GM12801 (cell line): ENCODE data around the gene VAMP4.

Experiments used
- TF ChIP-seq, protein P1 (sequence below): IDR thresholded peaks from one replicate; pipeline ENCODE4 v1.5.1; 2011; ENCODE audit warnings: control low read depth; ENCODE audit not compliant: insufficient read length; ENCODE audit errors: extremely low read depth

VAMP4 gene

DNA sequence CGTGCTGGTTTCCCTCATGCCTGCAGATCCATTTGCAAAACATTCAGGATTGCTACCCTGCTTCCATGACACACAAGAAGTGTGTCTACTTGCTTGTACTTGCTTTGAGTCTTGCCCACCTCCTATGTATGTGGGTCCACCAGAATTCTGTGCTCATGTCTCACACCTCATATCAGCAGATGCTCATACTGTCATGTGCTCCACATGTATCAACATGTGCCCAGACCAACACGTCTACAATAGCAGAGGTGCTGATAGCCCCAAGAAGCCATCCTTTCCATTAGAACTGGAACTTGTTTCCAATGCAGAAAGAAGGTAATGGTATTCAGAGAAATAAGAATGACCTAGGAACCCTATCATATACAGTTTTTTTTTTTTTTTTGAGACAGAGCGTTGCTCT is 61.5 kb downstream of the VAMP4 start:
- TF ChIP-seq, protein P1, sequence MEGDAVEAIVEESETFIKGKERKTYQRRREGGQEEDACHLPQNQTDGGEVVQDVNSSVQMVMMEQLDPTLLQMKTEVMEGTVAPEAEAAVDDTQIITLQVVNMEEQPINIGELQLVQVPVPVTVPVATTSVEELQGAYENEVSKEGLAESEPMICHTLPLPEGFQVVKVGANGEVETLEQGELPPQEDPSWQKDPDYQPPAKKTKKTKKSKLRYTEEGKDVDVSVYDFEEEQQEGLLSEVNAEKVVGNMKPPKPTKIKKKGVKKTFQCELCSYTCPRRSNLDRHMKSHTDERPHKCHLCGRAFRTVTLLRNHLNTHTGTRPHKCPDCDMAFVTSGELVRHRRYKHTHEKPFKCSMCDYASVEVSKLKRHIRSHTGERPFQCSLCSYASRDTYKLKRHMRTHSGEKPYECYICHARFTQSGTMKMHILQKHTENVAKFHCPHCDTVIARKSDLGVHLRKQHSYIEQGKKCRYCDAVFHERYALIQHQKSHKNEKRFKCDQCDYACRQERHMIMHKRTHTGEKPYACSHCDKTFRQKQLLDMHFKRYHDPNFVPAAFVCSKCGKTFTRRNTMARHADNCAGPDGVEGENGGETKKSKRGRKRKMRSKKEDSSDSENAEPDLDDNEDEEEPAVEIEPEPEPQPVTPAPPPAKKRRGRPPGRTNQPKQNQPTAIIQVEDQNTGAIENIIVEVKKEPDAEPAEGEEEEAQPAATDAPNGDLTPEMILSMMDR = no peak

DNA sequence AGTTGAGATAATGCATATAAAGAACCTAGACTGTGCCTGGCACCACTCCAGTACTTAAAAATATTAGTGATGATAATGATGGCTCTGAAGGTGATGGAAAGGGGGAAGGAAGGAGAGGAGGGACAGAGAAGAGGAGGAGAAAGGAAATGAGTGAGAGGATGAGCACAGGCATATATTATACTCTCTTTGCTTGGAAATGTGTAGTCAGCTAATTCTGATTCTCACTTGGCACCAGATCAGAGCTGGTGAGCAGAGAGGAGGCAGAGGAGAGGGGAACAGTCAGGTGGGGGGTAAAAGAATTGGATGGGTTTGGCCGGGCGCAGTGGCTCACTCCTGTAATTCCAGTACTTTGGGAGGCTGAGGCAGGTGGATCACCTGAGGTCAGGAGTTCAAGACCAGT is 65.0 kb downstream of the VAMP4 start:
- TF ChIP-seq, protein P1 = no peak

DNA sequence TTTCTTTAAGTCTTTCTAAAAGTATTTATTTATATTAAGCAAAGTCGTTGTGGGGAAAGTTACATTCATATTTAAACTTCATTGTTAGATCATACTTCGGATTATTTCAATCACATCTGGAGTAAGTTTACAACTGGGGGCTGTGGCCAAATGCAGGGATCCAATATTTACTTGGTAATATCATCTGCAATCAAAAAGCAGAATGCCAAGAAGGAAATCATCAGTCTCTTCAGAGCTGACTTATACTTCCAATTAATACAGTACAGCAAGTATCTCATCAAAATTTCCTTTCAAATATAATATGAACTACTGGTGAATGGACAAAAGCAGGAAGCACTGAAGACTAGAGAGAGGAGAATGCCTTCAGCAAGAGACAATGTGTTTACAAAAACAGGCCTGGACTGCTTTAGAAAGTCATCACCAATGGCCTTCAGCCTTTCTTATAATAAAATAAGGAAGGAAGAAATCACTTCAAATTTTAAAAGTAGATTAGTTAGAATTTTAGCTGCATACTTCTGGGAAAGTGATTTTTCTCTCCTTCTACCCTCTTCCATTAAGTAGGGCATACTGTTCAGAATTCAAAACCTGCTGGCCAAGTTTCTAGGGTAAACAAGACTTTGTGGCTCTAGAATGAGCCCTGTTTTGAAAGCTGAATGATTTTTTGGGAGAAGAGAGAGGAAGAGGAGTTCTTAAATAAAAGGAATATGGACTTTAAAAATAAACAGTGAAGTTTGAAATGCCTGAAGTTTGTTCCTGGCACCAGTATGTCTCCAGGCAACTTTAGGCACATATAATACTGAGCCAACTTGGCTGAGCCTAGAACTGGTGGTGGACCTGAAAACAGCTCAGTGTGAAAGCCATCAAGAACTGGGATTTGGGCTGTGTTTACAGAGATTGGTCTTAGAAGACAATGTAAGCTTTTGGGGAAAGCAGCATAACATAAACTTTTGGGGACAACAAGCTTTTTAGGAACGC is 67.1 kb downstream of the VAMP4 start:
- TF ChIP-seq, protein P1 = no peak

DNA sequence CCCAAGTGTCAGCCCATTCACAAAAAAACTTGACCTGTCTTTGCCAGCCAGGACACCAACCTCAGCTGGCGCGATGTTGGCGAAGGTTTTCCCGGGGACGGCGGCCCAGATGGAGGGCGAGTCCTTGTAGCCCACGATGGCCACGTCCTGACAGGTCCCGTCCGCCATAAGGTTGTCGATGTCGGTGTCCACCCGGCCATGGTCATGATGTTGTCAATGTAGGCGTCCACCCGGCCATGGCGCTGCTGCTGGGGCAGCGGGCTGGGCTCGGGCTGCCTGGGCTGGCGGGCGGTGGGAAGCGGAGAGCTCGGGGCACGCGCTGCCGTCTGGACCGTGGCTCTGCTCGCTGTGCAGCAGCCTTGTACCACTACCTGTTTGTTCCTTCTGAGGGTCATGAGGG is 71.1 kb downstream of the VAMP4 start:
- TF ChIP-seq, protein P1 = no peak

DNA sequence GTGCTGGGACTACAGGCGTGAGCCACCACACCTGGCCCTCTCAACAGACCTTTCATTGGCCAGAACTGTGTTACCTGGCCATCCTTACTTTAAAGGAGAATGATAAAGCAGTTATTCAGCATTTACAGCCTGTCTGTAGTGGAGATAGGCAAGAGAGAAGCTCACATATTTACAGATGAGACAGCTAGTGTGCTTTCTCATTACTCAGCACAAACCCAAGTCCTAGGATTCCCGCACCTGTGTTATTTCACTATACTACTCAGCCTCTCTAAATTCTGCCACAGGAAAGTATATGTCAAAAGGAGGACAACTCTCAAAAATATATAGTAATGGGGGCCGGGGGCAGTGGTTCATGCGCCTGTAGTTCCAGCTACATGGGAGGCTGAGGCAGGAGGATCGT is 73.5 kb downstream of the VAMP4 start:
- TF ChIP-seq, protein P1 = no peak

DNA sequence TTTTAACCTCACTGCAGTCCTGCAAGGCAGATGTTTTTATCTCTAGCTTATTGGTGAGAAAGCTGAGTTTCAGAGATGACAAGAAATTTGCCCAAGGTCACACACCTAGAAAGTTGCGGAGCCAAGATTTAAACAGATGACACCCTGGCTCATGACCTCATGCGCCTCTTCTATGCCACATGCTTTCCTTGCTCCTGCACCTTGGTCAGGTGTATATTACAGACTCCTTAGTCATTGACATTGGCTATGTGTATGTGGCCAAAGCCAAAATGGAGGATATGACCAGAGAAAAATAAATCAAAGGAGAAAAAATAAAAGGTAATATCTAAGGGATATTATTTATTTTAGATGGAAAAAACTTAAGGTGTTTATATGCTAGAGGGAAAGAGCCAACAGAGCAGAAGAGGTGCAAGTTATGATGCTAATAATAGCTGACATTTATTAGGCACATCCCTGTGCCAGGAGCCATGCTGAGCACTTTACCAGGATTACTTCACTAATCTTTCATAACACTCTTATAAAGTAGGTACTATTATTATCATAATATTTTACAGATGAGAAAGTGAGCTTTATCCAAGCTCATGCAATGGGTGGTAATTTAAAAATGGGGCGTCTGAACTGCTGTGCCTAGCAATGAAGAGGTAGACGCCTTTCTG is 75.6 kb downstream of the VAMP4 start:
- TF ChIP-seq, protein P1 = no peak

DNA sequence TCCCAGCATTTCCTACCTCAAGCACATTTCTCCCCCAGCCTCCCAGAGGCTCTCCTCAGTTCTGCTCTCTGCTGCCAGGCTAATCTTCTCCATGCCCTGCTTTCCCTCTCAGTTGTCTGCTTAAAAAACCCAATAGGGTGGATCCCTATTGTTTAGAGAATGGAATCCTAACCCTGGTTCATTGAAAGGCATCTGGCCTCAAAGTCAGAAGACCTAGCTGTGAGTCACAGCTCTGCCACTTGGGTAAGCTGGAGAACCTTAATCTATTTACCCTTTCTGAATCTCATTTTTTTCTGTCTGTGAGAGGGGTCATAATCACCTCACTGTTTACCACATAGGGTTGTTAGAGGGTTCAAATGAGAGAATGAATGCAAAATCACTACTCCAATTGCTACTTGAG is 76.9 kb downstream of the VAMP4 start:
- TF ChIP-seq, protein P1 = no peak
